GM12875 (cell line): ENCODE results near the gene APOBEC3B.
"Not testable (repeated sequence)": the region's sequence is repeated elsewhere in the genome, so short reads cannot be mapped to it uniquely, and the experiment has no call there.

Source experiments
- H3K4me3 ChIP-seq: one replicate; pipeline ENCODE4 v1.5.1; 2011; ENCODE audit warnings: low read depth, low read length, control low read depth
- CTCF ChIP-seq: IDR thresholded peaks from 2 replicates; pipeline ENCODE4 v1.5.1; 2011; ENCODE audit warnings: low read depth, mild to moderate bottlenecking, control low read depth, inconsistent platforms, low read length, moderate library complexity, borderline replicate concordance; ENCODE audit not compliant: insufficient read depth

The APOBEC3B gene

GRCh38 chr22:39026509-39027150, 44.5 kb downstream of the APOBEC3B start:
- H3K4me3 ChIP-seq, result no peak overlapping the region
- no peak for TF ChIP-seq CTCF

- TF ChIP-seq CTCF, result no peak
- H3K4me3 ChIP-seq, result no peak overlapping the region
These were observed 45.6 kb downstream of the APOBEC3B start for GRCh38 chr22:39027717-39028116.

GRCh38 chr22:39028281-39028680, 46.1 kb downstream of the APOBEC3B start:
- no peak for TF ChIP-seq CTCF

GRCh38 chr22:39029227-39029626, 47.1 kb downstream of the APOBEC3B start:
- H3K4me3 ChIP-seq, result no peak overlapping the region

More at GRCh38 chr22:39028281-39028680, 46.1 kb downstream of the APOBEC3B start:
- no peak overlapping the region for H3K4me3 ChIP-seq

GRCh38 chr22:39030705-39031104, 48.6 kb downstream of the APOBEC3B start:
- H3K4me3 ChIP-seq, result no peak overlapping the region
- no peak for TF ChIP-seq CTCF

More at GRCh38 chr22:39029227-39029626, 47.1 kb downstream of the APOBEC3B start:
- TF ChIP-seq CTCF, result no peak

- H3K4me3 ChIP-seq, result not testable (repeated sequence)
These were observed 49.5 kb downstream of the APOBEC3B start for GRCh38 chr22:39031434-39032295.

GRCh38 chr22:39037071-39037470, 54.9 kb downstream of the APOBEC3B start:
- H3K4me3 ChIP-seq, result not testable (repeated sequence)
